SK-N-MC (cell line): Measurements from ENCODE around the gene CYP2S1.

ENCODE experiments used
- EZH2 ChIP-seq: fragments of 200-600 bp; sonication (generic); IDR thresholded peaks from one replicate; pipeline ENCODE4 v1.6.1; 2017; ENCODE audit warnings: antibody characterized with exemption
- POLR2AphosphoS5 ChIP-seq: IDR thresholded peaks from 2 replicates; pipeline ENCODE4 v1.6.1; 2012; ENCODE audit warnings: mild to moderate bottlenecking, low read depth, low read length, borderline replicate concordance

- TF ChIP-seq EZH2 (no peak), POLR2AphosphoS5 (no peak)
These were observed 10.4 kb downstream of the CYP2S1 start for GRCh38 chr19:41203371-41203770.
